Stimulated activated CD8-positive, alpha-beta memory T cell treated with anti-CD3 and anti-CD28 coated beads, Interleukin-4, amount 100 ng/mL, for 48 hours (primary cell): Measurements from ENCODE around the gene HOXA4.

Source experiments
- DNase-seq: peaks from one replicate; pipeline ENCODE4 v3.0.0-alpha.2; 2020

Gene HOXA4

GRCh38 chr7:27157702-27158431, 27.3 kb upstream of the HOXA4 start:
- no peak for DNase-seq

GRCh38 chr7:27156916-27157701, 26.6 kb upstream of the HOXA4 start:
- DNase-seq = no peak

- no peak for DNase-seq
These were observed 25.9 kb upstream of the HOXA4 start, which contains the start of gene HOXA7 for GRCh38 chr7:27156508-27156898. Gene HOXA7, minus strand, starts transcription at chr7:27156675. Its CDS starts 130 bp downstream, at chr7:27156545.

GRCh38 chr7:27155816-27156507, 25.4 kb upstream of the HOXA4 start:
- no peak for DNase-seq

- peak; percentile 60 for DNase-seq
These were observed 24.6 kb upstream of the HOXA4 start for GRCh38 chr7:27154901-27155815.

GRCh38 chr7:27154369-27154768, 23.8 kb upstream of the HOXA4 start:
- DNase-seq = no peak

GRCh38 chr7:27153526-27153925, 23.0 kb upstream of the HOXA4 start:
- no peak for DNase-seq

- DNase-seq = no peak
These were observed 22.4 kb upstream of the HOXA4 start for GRCh38 chr7:27152816-27153442.

GRCh38 chr7:27151931-27152815, 21.6 kb upstream of the HOXA4 start, which contains the start of gene HOXA3:
Gene HOXA3, minus strand, starts transcription at chr7:27152583. Its CDS starts 41,943 bp downstream, at chr7:27110640.
- DNase-seq = no peak

- no peak for DNase-seq
These were observed 20.9 kb upstream of the HOXA4 start for GRCh38 chr7:27151341-27151930.

- DNase-seq = peak; percentile 78
These were observed 20.2 kb upstream of the HOXA4 start for GRCh38 chr7:27150568-27151340.

- DNase-seq = no peak
These were observed 19.4 kb upstream of the HOXA4 start for GRCh38 chr7:27149842-27150567.

- DNase-seq = no peak
These were observed 18.4 kb upstream of the HOXA4 start for GRCh38 chr7:27148756-27149641.

GRCh38 chr7:27148031-27148755, 17.6 kb upstream of the HOXA4 start:
- DNase-seq = no peak

- DNase-seq = no peak
These were observed 16.9 kb upstream of the HOXA4 start, which contains the start of gene HOXA6 for GRCh38 chr7:27147199-27148030. Gene HOXA6, minus strand, starts transcription at chr7:27147774. Its CDS starts 25 bp downstream, at chr7:27147749.
